NCI-H146 treated with DMSO at 0.1 percent for 48 hours (cell line): ENCODE measurements around the gene ZBTB3.
A peak's percentile ranks its signal among the peaks of the same experiment; 100 is the strongest.
"Not testable (repeated sequence)": the region's sequence is repeated elsewhere in the genome, so short reads cannot be mapped to it uniquely, and the experiment has no call there.

Experiments used
- DNase-seq: peaks from one replicate; lab custom pipeline; 2025; ENCODE audit not compliant: unreplicated experiment; lab: John Stamatoyannopoulos, UW

ZBTB3 gene

DNA sequence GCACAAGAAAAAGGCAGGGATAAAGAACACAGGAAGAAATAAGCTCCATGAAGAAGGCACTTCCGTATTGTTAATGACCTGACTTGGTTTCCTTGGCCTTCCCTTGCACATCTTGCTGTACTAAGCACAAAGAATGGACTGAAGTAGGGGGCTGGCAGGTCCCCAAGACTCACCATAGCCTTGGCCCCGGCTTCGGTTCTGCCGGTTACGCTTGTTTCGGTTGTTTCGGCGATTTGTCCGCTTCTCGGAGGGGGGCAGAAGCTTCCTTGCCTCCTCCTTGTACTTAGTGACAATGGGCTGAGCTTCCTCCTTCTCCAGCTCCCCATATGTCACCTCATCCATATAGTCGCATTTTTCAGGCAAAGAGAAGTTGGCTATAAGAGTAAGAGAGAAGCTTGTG lies 37.1 kb downstream of the ZBTB3 start:
- no peak for DNase-seq

DNA sequence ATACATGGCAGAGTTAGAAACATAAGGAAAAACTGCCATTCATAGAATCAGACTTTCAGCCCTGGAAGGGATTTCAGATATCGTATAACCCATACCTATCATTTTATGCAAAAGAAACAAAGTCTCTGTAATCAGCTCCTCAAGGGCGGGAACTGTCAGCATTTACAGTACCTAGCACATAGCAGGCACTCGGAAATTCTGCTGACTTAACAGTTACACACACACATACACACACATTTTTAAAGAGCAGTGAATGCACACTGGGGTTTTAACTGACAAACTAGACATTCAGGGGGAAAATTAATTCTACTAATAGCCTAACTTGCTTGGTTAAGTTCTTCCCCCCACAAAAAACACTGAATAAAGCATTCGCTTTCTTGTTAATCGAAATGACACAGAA lies 37.8 kb downstream of the ZBTB3 start:
- no peak for DNase-seq

- DNase-seq, result no peak
These were observed 38.5 kb downstream of the ZBTB3 start for GRCh38 chr11:62715150-62716130.

- no peak for DNase-seq
These were observed 40.6 kb downstream of the ZBTB3 start for GRCh38 chr11:62713343-62713742.

GRCh38 chr11:62712861-62713260 lies 41.1 kb downstream of the ZBTB3 start:
- no peak for DNase-seq

DNA sequence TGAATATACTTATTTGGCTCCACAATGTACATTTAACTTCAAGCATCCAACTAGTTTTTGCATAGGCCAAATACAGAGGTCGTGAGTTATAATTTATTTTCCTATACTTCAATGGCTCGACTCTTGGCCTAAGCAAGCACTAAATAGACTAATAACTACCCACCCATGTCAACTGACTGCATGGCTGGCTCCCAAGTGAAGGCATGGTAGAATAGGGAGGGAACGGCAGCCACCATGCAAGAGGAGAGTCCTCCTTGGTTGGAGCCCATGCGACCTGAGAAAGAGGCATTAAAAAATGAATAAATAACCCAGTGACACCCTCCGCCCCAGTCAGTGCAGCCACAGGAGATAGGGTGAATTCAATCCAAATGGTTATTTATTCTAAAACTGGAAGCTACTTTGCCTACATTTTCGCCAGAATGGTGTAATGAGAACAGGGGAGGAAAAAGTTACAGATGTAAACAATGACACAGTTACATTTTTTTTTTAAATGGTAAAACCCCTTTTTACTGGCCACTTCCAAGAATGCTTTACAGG lies 41.6 kb downstream of the ZBTB3 start:
- DNase-seq, result no peak

DNA sequence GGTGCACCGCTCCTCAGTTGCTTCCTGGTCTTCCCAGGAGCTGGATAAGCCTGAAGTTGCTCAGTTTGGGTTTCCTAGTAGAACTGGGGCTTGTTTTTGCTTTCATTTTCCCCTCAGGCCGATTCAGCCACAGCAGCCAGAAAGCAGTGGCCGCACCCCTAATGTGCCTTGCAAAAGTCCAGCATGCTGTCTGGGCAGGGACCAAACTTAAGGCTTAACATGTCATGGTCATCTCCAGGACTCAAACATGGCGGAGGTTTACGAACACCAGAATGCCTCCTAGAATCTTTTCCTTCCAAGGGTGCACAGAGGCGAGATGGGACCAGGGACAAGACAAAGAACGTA lies 44.0 kb downstream of the ZBTB3 start:
- no peak for DNase-seq

GRCh38 chr11:62709247-62710000 lies 44.5 kb downstream of the ZBTB3 start:
- peak; percentile 97 for DNase-seq

- DNase-seq, result peak; percentile 77
These were observed 45.2 kb downstream of the ZBTB3 start for GRCh38 chr11:62708793-62709192.

DNA sequence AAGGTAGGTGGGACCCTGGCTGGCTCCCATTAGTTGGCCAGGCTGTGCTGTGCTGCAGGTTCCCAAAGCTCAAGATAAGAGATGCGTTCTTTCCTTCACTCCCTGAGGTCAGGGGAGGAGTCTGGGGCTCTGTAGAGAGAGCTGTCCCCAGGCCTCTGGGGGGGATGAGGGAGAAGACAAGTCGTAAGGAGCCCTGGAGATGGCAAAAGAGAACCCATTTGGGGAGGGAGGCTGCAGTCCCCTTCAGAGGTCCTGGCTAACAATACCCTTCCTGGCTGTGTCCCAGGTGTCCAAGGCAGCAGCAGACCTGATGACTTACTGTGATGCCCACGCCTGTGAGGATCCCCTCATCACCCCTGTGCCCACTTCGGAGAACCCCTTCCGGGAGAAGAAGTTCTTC lies 45.6 kb downstream of the ZBTB3 start:
- no peak for DNase-seq

DNA sequence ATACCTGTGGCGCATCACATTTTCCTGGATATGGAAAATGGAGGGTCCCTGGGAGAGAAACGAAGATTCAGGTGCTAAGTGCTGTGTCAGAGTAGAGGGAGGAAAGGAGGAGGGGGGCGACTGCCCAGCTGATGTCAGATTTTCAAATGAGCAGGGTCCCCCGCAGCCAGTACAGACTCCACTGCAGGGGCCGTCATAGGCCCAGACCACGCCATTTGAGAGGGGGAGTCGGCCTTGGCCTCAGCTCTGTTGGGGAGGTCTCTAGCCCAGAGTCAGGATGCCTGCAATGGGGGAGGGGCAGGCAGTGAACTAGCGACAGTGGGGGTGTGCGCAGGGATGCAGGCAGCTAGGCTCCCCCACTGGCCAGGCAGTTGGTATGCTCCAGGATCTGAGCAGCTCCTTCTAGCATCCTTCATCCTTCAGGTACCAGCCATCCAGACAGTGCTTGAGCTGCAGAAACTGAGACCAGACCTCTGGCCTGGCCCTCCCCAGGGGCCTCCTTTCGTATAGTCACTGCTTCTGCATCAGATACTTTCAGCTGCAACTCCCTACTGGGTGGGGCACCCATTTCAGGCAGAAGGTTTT lies 46.6 kb downstream of the ZBTB3 start, which contains the start of the genes BSCL2 and GNG3:
Gene BSCL2, minus strand, starts transcription at position 148 of the 585 bp plus-strand sequence. CDS start 229 bp downstream, outside the sequence.
Gene GNG3, plus strand, starts transcription at position 400 of the 585 bp plus-strand sequence. CDS start 620 bp downstream, outside the sequence.
- no peak for DNase-seq

DNA sequence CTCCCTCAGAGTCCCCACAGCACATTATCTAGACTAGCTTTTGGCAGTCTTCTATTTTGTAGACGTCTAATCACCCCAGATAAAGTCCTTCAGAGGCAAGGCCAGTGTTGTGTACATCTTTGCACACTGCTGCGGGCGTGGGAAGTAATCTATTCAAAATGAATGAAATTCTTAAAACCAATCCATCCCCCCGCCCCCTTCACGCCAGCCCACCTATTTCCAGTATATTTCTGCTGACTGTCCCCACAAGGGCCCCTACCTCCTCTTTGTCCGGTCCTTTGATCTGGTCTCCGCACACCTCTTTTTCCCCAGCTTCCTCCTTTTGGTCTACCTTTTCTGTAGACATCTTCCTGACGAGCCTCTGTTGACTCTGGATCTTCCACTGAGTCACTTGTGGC lies 47.1 kb downstream of the ZBTB3 start:
- no peak for DNase-seq

DNA sequence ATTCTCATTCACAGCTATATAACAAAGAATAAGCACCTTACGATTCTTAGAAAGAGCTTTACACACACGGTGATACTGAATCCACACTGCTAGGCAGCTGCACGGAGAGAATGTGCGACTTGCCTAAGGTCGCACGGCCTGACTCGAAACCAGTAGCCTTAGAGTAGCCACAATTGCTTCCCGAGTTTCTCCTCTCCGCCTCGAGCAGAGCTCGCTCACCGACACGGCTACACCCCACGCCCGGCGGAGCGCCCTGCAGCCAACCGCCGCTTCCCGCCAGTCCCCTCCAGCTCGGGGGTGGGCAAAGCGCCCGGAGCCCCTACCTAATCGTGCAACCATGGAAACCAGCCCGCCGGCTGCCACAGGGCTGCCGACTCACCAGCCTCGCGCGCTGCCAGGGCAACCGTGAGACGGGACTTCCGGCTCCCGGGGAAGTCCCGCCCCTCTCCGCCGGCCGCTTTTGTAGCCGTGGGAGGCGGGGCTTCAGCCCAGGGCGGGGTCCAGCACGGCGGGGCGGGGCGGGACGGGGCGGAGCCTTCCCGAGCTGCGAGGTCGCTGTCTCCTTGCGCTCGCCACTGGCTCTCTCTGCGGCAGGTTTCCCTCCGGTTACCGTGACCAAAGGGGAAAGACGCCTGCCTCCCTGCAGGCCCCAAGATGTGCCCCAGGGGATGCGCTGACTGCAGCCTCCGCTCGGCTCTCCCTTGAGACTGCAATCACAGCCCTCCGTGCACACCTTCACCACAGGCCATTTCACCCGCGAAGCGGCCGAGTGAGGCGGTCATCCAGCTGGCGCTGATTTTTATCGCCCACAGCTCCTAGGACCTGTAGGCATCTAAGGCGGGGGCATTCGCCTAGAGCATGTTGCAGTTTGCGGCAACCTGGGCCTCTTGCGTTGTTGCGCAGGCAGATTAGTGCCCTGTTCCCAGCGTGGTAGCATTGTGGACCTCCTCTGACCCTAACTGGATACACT lies 47.8 kb downstream of the ZBTB3 start:
- DNase-seq, result peak; percentile 89

- DNase-seq, result peak; percentile 37
These were observed 48.5 kb downstream of the ZBTB3 start for GRCh38 chr11:62705413-62705812.

- DNase-seq, result not testable (repeated sequence)
These were observed 50.0 kb downstream of the ZBTB3 start for GRCh38 chr11:62703921-62704320.

GRCh38 chr11:62702246-62702645 lies 51.7 kb downstream of the ZBTB3 start:
- no peak for DNase-seq
